HG03460 (cell line): Measurements from ENCODE around the gene ETS1.

Experiments
- ATAC-seq: cut with Tn5 transposase; IDR thresholded peaks from one replicate; pipeline ENCODE4 v1.9.1; 2021; ENCODE audit not compliant: unreplicated experiment

The ETS1 gene

DNA sequence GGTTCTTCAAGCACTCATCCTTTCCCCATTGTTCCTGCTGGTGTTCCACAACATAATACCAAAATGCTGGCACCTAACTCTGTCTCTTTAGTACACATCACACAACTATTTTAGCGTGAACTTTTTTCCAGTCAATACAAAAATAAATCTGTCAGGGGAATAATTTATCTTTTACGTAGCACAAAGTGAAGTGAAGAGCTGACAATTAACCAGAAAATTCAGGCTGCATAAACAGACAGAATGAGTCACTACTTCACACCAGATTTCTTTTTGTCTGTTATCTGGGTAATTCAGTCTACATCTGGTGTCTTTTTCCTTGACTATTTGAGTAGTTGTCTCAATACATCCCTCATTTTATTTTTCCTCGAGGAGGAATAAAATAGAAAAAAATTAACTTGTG is 7.9 kb upstream of the ETS1 start:
- no peak for ATAC-seq

DNA sequence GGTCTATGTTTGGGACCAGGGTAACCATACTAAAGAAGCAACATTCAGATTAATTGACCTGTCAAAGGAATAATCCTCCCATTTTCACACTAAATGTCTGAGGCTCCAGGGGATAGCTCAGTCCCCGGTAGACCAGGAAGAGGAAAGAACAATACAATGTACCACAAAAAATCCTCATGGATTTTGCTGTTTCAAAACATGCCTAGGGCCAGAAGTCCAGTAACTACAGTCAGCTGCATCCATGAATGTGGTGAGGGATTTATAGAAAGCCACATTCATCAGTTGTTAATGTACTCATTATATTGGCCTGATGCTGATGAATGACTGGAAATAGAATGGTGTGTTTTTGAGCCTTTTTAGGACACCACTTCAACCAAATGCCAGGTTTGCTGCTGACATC is 6.9 kb upstream of the ETS1 start:
- ATAC-seq = no peak

DNA sequence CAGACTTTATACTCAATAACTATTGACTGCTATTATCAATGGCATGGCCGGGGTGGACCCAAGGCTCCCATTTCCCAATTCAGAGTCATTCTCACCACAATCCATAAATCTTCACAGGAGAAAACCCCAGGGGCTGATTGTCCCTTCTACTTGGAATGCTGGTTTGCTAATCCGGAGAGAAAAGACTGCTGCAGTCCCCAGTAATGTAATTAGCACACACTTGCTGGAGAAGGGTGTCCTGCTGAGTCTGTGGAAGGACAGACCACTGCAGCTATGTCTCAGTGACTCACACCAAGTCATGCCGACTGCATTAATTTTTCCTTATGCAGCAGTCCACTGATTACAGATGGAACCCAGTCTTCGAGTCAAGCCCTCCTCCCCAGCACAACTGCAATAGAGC is 5.9 kb upstream of the ETS1 start:
- no peak for ATAC-seq

DNA sequence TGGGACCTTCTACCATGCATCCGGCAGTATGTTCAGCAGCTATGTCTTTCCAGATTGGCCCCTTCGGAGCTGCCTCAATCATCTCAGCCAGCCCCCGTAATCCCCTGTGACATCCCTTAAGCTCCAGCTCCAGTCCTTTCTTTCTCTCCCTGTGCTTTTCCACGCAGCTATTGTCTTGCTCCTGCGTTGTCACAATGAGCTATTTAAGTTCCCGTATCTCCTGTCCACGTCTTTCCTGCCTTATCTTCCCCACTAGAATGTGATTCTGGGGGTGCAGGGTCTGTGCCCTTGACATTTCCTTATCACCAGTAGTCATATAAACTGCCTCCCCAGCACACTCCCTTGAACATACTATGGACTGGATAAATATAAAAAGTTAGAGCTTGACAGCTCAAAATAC is 5.1 kb upstream of the ETS1 start:
- ATAC-seq = no peak

- ATAC-seq = no peak
Observed at GRCh38 chr11:128590587-128590986, 3.2 kb upstream of the ETS1 start.

DNA sequence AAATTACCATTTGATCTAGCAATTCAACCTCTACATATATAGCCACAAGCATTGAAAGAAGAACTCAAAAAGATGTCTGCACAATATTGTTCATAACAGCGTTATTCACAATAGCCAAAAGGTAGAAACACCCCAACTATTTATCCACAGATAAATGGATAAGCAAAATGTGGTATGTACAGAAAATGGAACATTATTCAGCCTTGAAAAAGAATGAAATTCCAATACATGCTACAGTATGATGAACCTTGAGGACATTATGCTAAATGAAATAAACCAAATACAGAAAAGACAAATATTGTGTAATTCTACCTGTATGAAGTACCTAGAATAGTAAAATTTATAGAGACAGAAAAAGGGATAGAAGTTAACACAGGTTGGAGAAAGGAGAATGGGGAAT is 2.6 kb upstream of the ETS1 start:
- no peak for ATAC-seq

DNA sequence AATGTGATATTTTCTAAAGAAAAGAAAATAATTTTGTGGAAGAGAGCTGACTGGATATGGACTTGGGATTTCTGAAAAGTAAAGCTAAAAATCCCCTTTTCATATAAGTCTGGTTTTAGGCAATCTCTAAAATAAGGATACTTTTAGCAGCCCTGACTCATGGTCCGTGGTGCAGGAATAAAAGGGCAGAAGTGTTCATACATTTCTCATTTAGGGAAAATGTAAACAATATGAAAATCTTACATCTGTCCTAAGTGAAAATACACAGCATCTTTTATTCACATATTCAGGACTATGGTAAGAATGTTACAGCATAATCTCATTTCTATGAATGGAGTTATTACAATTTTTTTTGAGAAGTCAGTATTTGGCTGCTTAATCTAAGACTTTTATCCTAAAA is 735 bp upstream of the ETS1 start:
- no peak for ATAC-seq

- no peak for ATAC-seq
Observed at GRCh38 chr11:128586689-128587088, 669 bp downstream of the ETS1 start.

DNA sequence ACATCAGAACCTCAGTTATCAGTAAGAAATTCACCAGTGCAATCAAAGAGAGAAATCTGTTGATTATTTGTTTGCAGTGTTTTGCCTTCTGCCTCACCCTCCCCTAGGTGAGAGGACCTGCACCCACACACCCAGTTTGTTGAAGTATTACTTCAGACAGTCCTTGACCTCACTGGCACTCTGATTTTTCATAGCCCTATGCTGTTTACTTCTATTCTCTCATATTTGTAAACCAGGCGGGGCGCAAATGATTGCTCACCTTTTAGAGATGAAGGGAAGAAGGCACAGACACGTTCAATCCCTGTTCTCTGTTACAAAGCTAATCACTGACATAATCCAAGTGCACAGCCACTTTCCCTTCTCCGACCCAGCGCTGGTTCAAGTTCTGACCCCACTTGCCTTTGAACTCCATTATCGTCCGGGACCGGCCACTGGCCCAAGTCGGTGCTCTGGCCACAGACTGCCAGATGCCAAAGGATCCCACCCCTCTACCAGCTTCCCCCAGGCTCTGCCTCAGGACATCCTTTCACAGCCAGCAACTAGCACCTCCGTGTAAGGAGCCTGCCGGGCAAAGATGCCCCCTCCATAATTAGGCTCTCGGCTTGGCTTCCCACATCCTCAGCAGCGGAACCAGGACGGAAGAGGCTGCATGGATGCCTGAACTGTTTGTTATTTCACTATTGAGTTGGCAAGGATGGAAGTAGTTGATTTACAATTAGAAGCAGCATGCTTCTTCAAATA is 1.7 kb downstream of the ETS1 start:
- no peak for ATAC-seq

DNA sequence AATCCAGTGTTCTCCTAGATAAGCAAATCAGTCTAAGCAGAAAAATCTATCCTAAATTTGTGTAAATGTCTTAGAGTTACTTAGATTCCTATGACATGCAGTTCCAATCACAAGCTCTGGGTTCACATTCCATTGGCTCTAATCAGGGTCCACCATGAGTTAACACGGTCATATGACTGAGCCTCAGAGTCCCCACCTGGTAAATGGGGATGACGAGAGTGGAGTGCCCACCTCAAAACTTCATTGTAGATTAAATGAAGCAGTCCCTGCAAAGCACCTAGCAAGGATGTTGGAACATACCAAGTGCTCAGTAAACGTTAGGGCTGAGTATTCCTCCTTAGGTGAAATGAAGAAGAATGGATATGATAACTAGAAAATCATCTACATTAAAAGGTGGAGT is 3.1 kb downstream of the ETS1 start:
- ATAC-seq = no peak

GRCh38 chr11:128582496-128583366 is 4.6 kb downstream of the ETS1 start:
- no peak for ATAC-seq

DNA sequence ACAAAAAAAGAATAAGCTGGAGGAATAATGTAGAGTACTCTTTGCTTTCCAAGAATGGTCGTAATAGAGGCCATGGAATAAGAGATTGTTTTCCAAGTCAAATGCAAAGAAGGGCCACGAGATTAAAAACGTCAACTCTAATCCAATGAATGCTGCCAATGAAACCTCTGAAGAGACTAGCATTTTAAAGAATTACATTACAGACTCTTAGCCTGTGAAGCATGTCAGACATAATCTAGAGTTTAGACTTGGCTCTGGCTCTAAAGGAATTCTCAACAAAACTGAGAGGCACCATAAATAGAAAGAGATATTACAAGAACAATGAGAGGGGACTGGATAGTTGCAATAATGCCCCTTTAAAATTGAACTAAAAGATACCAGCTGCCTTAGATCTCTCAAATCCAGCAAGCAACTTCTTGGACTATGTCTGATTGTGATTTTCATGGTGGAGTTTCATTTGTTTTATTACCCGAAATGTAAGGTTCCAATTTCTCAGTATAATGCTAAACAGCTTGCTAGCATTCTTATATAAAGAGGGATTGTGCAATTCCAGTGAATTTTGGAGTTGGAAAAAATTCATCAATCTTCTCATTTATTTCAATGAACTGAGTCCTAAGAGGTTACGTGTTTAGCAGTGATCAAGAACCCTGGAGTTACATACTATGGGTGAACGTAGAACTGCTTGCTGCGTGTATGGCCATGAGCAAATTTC is 5.6 kb downstream of the ETS1 start:
- ATAC-seq = no peak

DNA sequence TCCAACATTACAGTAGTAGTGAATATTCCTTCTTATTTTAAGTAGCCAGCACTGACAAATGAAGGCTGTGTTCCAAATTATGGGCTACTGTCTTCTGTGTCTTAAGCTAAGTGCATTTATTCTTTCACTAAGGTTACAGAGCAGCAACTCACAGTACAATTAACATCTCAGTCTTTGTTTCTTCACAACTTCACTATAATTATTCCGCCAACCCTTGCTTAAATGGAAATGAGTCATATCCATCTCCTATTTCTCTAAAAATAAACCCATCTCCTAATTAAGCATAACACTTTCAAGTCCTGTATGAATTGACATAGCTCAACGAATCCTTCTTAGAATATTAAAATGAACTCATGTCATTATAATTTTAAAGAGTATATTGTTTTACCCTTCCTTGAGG is 6.7 kb downstream of the ETS1 start:
- no peak for ATAC-seq

DNA sequence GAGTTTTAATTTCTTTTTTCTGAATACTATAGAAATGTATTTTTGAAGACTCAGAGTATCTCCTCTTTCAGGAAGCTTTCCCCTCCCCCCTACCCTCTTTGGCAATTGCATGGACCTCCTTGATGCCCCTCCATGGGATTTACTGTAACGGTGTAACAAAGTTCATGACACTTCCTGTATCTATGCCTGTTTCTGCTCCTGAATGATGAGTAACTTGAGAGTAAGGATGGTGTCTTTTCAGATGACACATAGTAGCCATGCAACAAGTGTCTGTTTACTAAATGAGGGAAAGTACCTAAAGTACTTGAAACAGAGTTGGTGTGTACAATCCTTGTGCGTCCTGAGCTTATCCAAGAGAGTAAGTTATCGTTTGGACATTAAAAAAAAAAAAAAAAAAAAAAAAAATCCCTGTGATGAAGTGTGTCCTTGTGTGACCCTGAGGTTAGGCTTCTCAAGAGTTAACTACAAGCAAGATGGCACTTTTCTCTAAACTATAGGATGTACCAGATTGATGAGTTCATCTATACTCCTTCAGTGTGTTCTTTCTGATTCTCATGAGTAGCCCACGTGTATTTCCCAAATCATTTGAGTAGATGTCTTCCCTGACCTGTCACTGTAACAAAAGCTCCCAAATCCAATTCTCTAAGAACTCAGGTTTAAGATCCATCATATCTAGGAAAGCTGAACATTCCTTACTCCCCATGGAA is 7.4 kb downstream of the ETS1 start:
- ATAC-seq = peak; percentile 77

- ATAC-seq = no peak
Observed at GRCh38 chr11:128576555-128576954, 10.8 kb downstream of the ETS1 start.

GRCh38 chr11:128575961-128576350 is 11.4 kb downstream of the ETS1 start:
- ATAC-seq = no peak

- no peak for ATAC-seq
Observed at GRCh38 chr11:128575174-128575960, 12.0 kb downstream of the ETS1 start.

DNA sequence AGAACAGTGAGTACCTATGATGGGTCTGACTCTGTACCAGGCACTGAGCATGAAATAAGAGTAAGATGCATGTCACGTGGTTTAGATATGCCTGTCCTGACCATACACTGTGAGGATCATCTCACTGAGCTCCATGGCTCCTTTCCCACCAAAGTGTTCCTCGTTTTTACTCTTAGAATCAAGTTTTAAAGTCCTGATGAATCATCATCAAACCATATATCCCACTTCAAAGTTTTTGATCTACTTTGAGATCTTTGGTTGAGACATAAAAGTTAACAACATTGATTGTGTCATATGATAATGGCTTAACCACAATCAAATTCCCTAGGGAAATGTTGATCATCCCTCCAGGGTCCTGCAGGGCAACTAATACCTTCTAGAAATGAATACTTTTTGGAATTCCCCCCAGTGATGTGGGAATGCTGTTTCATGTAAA is 12.8 kb downstream of the ETS1 start:
- no peak for ATAC-seq

GRCh38 chr11:128573638-128574037 is 13.7 kb downstream of the ETS1 start:
- ATAC-seq = no peak

- no peak for ATAC-seq
Observed at GRCh38 chr11:128572965-128573364, 14.4 kb downstream of the ETS1 start.
